ENCODE data around the gene ASPSCR1.
A peak's percentile ranks its signal among the peaks of the same experiment; 100 is the strongest.

The ASPSCR1 gene

DNA sequence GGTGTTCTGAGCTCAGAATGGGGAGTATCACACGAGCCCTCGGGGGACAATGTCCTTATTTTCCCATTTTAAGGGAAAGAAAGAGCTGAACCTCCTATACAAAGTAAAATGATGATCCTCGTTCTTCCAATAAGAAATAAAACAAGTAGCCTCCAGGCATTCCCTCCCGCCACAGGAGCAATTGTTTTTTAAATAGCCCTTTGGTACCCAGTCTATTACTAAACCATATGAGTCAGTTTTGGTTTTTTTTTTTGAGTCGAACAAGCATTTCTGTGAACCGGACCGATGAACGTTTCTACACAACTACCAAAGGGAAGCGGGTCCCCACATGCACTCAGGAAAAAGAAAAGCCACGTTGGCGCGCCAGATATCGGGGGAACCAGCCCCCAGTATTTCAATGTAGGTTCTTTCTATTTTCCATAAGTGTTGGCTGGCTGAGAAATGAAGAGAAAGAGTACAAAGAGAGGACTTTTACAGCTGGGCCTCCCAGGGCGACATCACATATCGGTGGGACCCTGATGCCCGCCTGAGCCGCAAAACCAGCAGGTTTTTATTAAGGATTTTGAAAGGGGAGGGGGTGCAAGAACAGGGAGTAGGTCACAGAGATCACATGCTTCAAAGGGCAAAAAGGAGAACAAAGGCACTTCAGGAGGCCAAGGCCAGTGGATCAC lies 63.9 kb downstream of the ASPSCR1 start:
- no peak for DNase-seq

- no peak for DNase-seq
These were observed 65.2 kb downstream of the ASPSCR1 start for GRCh38 chr17:82042649-82043048.

DNA sequence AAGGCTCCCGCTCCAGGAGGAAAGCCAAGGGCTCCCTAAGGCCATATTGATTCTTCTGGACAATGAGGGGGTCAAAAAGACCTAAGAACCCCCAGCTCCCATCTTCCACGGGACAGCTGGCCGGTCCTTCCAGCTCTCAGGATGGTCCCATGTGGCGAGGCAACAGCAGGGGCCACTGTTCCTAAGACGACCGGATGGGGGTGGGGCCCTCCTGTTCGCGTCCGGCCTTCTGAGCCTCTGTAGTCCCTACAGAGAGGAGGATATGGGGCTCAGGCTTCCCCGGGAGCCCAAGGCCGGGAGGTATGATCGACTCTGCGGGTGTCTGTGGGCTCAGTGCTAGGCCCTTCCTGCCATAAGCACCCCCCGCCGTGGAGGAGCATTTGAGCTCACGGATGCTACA lies 66.1 kb downstream of the ASPSCR1 start:
- no peak for DNase-seq

GRCh38 chr17:82045936-82046484 lies 68.6 kb downstream of the ASPSCR1 start:
- no peak for DNase-seq

DNA sequence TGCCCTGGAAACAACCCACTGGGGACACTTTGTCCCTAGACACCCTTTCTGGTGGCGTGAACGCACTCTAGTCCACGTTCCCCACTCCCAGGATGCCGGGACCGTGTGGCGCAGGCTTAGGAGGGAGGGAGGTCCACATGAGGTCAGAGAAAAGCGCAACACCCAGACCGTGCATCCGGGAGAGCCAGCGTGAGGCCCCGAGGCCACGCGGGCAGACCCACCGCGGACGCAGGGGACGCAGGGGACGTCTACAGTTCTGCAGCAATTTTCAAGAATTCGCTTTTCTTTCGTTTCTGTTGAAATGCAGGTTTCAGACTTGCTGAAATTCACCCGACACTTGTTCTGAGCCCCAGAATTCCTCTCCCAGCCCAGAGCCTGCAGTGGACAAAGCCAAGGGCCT lies 69.5 kb downstream of the ASPSCR1 start:
- DNase-seq, result no peak

- DNase-seq, result no peak
These were observed 70.0 kb downstream of the ASPSCR1 start for GRCh38 chr17:82047379-82047778.

- DNase-seq, result no peak
These were observed 70.6 kb downstream of the ASPSCR1 start for GRCh38 chr17:82047914-82048570.

DNA sequence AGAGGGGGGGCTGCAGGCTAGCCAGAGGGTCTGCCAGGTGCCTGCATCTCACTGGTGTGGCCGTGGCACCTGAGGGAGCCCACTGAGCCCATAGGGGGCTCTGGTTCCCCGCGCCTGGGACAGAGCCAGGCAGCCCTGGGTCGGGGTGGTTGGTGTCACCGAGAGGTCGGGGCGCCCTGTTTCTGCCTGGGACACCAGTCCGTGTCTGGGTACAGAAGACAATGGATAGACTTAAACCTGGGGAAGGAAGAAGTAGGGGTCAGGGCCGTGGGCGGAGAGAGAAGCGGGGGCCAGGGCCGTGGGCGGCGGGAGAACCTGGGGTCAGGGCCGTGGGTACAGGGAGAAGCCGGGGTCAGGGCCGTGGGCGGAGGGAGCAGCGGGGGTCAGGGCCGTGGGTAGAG lies 71.1 kb downstream of the ASPSCR1 start:
- no peak for DNase-seq

DNA sequence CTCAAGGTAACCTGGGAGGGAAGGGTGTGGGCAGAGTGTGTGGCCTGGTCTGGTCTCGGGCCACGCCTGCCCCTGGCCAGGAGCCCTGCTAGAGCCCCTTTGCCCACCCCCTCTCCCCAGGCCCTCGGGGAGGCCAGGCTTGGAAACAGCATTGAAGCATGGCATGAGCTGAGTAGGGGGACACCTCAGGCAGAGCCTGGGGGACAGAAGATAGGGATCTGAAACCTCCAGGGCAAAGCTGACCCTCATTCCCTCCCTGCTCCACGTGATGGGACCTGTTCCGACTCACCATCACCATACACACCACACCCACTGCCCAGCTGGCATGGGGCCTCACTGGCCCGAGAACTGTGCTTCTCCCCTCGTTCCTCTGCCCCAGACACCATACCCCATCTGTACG lies 71.7 kb downstream of the ASPSCR1 start:
- no peak for DNase-seq

DNA sequence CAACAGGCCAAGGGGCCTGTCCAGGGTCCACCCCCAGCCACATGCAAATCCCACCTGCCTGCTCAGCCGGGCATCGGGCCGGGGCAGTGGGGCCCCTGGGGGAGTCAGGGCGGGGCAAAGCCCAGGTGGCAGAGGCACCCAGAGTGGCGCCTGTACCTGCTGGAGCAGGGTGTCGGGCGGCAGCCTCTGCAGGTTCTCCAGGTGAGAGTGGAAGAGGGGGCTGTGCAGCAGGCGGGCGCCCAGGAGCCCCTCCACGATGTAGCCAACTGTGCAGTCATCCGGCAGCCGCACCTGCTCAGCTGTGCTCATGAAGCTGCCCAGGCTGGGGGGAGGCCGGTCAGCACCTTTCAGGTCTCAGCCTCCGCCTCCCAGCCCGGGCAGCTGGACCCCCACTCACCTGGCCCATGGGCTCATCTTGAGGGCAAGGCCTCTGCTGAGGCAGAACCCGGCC lies 72.1 kb downstream of the ASPSCR1 start:
- no peak for DNase-seq

- DNase-seq, result no peak
These were observed 72.8 kb downstream of the ASPSCR1 start for GRCh38 chr17:82050152-82050760.

GRCh38 chr17:82050761-82051641 lies 73.6 kb downstream of the ASPSCR1 start:
- DNase-seq, result no peak

GRCh38 chr17:82051776-82052637 lies 74.6 kb downstream of the ASPSCR1 start, which contains the start of the genes GPS1 and RFNG:
Gene GPS1, plus strand, starts transcription at chr17:82051898. Its CDS starts 34 bp downstream, at chr17:82051932.
Gene RFNG, minus strand, starts transcription at chr17:82051811. Its CDS starts 45 bp downstream, at chr17:82051766.
- DNase-seq, result peak in 12 of 14 donors; percentile 11 to 86 (median 49)

DNA sequence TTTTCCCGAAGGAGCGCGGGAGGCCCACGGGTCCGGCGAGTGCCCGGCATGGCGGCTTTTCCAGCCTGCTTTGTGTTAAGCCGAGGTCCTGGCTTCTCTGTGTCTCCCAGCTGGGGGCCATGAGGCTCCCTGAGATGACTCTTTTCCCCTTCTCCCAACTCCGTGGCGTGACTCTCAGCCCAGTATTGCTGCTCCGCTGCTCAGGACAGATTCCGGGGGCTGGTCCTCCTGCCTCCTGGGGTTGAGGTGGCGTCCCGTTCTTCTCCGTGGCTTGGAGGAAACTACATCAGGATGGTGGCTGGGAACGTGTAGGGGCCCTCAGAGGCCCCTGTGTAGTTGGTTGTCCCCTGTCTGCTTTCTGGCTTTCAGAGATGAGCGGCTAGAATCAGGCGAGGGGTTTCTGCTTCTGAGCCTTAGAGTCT lies 75.2 kb downstream of the ASPSCR1 start:
- DNase-seq, result no peak

GRCh38 chr17:82053130-82053529 lies 75.7 kb downstream of the ASPSCR1 start:
- DNase-seq, result no peak

- DNase-seq, result no peak
These were observed 76.3 kb downstream of the ASPSCR1 start for GRCh38 chr17:82053556-82054263.

GRCh38 chr17:82054351-82055022 lies 77.1 kb downstream of the ASPSCR1 start:
- DNase-seq, result no peak

- DNase-seq, result no peak
These were observed 77.9 kb downstream of the ASPSCR1 start for GRCh38 chr17:82055023-82055964.

Data from C1 segment of cervical spinal cord (tissue), 14 donors.